Activated CD4-positive, alpha-beta T cell treated with anti-CD3 and anti-CD28 coated beads for 48 hours (primary cell): Measurements from ENCODE around the gene TBL1XR1.

Experiments used
- DNase-seq: peaks from one replicate; pipeline ENCODE4 v3.0.0-alpha.2; 2020

TBL1XR1 gene

GRCh38 chr3:177106184-177106583, 91.1 kb downstream of the TBL1XR1 start:
- no peak for DNase-seq

DNA sequence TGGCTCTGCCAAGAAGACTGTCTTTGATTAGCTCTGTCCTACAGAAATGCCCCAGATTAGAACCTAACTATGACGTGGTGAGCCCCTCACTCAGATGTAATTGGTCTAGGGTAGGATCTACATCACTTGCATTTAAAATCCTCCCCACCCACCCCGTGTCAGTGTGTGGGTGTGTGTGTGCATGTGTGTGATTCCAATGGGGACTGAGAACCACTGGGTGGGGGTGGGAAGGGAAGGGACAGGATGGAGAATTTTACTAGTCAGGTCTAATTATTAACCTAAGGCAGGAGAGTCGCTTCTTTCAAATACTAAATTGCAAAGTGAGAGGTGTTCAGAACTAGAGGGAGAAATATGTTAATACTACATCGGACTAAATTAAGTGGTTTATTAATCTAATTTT, 91.7 kb downstream of the TBL1XR1 start:
- no peak for DNase-seq

DNA sequence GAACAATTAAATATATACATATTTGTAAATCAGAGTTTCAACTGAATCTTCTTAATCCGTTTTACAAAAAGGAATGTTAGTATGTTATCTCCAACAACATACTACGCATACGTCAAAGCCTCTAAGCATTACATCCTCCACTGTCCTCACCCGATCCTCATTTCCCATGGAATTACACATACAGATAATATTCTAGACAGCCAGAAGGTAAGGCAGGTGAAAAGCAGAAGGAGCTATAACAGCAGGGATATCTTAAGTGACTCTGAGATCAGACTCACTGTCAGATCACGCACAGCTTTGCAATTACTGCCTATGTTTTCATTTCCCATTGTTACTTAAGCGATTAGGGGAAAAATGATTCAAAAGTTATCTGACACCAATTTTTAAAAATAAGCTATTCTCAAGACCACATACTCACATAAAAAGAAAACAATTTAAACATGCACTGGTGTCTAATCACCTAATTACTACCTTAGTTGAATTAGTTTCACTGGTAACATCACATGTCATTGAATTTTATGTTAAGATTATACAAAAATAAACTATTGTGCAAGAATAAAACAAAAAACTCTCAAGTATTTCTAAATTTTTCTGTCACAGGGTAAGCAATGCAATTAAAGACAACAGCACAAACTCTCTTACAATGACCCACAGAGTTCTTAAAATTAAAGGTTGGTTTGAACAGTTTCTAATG, 92.8 kb downstream of the TBL1XR1 start:
- no peak for DNase-seq

GRCh38 chr3:177102553-177102952, 94.7 kb downstream of the TBL1XR1 start:
- DNase-seq = no peak

GRCh38 chr3:177098551-177098950, 98.7 kb downstream of the TBL1XR1 start:
- DNase-seq = no peak

DNA sequence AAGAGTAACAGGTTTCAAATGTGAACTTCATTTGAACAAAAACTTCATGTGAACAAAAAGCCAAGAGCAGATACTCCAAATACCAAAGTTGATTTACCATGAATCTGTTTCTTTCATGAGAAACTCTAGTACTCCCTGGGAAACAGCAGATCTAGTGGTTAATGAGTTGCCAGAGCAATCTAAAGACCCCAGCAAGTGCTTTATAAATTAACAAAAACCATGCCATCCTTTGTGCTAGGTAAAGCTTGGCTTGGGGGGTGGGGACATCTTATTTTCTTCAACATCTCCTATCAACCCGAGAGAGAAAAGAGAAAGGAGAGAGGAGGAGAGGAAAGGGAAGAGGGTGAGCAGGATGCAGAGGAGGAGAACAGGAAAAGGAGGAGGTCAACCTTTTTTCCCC, 100.7 kb downstream of the TBL1XR1 start:
- no peak for DNase-seq

DNA sequence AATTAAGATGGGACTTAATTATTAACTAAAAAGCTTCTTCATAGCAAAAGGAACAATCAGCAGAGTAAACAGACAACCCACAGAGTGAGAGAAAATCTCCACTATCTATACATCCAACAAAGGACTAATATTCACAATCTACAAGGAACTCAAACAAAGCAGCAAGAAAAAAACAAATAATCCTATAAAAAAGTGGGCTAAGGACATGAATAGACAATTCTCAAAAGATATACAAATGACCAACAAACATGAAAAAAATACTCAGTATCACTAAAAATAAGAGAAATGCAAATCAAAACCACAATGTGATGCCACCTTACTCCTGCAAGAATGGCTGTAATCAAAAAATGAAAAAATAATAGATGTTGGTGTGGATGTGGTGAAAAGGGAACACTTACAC, 103.3 kb downstream of the TBL1XR1 start:
- DNase-seq = no peak

GRCh38 chr3:177089901-177090300, 107.4 kb downstream of the TBL1XR1 start:
- DNase-seq = no peak

- DNase-seq = no peak
These were observed 108.2 kb downstream of the TBL1XR1 start for GRCh38 chr3:177089110-177089509.

DNA sequence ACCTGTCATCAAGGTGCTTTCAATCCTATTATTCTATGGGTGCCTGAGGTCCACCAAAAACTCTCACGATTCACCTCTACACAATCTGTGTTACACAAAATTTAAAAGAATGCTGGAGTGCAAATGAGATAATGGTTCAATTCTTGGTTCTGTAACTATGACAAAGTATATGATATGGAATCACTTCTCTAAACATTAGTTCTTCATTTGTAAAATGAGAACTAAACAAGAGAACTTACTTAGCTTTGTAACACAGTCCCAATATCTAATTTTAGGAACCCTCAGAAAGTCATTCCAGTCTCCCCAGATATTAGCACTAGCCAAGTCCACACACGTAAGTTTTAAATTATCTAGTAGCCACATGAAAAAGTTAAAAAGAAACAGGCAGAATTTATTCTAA, 111.5 kb downstream of the TBL1XR1 start:
- no peak for DNase-seq

GRCh38 chr3:177084616-177085015, 112.7 kb downstream of the TBL1XR1 start:
- DNase-seq = no peak

DNA sequence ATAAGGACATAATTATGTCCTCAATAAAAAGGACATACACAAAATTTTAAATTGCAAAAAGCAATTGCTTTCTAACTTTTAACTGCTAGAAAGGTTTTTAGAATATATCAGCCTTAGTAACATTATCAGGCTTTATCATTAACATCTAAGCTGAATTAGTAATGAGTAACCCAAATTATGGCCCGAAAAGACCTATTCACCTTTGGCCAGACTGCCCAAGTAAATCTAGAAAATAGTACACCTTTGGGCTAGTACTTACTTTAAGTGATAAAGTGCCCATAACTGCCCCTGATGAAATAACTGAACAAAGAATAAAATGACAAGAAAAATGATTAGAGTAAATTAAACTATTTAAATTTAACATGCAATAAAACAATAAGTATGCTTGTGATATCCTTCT, 117.2 kb downstream of the TBL1XR1 start:
- no peak for DNase-seq

GRCh38 chr3:177079684-177080083, 117.6 kb downstream of the TBL1XR1 start:
- DNase-seq = no peak

DNA sequence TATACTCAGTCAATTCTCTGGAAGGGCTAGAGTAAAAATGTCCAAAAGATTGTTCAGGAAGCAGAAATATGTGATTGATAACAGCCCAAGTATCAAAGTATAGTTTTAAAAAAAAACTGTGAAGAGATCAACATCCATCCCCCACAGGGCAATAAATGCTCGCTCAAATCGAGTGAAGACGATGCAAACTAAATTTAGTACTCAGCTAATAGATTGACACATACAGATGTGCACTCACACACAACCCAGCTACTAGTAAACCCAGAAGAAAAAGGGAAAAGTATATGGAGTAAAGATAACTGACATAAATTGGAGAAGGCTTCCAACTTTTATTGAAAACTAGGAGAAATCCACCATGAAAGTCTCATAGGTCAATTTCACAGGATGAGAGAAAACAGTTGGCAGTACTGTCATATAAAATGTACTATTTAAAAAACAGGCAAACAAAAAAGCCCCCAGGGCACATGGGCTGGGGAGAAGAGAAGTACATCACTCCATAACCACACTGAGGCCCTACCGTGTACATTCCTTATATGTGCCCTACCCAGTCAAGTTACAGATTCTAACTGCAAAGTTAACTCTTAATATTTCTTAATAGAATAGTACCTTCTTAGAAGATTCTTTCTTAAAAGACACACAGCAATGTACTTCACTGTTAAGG, 125.7 kb downstream of the TBL1XR1 start:
- DNase-seq = no peak

DNA sequence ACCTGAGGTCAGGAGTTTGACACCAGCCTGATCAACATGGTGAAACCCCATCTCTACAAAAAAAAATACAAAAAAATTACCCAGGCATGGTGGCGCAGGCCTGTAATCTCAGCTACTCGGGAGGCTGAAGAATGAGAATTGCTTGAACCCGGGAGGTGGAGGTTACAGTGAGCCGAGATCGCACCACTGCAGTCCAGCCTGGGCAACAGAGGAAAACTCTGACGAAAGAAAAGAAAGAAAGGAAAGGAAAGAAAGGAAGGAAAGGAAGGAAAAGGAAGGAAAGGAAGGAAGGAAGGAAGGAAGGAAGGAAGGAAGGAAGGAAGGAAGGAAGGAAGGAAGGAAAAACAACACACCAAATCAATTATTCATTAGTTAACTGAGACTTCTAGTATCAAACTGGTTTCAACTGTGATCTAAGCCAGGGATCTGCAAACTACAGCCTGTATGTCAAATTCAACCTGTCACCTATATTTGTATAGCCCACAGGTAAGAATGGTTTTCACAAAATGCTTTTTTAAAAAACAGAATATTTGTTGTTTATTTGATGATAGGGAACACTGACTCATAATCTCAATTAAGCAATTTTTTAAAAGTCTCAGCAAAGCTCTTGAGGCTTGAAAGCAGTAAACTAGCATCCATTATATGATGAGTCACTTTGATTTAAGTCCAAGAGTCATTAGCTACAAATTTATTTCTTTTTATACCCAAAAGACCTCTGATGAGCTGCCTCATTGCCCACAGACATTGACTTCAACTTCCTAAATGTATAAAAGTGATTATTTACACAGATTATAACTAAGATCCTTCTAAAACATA, 127.6 kb downstream of the TBL1XR1 start:
- no peak for DNase-seq

DNA sequence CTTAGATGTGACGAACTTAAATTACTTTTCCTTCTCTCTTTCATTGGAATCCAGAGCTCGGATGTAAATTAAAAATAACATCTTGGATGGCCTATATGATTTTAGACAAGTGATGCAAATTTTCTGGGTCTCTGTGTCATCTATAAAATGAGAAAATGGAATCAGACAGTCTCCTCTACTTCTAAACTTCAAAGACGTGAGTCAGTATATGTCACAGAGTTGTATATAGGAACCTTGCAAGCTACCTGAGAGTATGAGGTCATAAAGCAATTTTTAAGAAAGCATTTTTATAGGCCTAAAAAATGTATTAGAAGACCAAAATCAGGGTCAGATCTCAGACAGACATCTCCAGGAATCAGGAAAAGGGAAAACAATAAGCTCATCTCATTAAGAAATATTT, 128.3 kb downstream of the TBL1XR1 start:
- DNase-seq = no peak

- DNase-seq = no peak
These were observed 131.2 kb downstream of the TBL1XR1 start for GRCh38 chr3:177066068-177066467.

DNA sequence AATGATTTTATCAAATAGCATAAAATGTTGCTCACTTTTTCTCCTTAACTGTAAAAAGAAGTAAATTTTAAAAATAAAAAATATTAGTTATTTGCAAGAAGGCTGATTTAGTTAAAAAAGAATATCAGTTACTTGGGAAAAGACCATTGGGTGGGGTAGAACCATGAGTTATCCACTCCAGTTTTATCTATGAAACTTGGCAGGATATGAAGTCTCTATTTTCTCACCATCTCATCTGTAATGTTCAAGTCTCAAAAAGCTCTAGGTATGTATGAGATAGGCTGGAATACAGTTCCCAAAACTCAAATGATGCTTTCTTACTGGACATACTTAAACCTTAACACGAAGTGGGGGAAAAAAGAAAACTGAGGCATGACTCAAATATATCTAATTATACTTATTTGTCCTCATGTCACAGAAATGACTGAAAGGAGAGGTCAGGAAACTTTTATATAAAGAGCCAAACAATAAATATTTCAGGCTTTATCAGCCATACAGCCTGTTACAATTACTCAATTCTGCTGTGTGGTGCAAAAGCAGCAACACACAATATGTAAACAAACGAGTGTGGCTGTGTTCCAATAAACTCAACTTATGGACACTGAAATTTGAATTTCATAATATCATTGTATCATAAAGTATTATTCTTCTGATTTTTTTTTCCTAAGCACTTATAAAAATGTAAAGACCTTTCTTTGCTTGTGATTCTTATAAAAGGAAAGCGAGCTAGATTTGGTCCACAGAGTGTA, 131.8 kb downstream of the TBL1XR1 start:
- no peak for DNase-seq

DNA sequence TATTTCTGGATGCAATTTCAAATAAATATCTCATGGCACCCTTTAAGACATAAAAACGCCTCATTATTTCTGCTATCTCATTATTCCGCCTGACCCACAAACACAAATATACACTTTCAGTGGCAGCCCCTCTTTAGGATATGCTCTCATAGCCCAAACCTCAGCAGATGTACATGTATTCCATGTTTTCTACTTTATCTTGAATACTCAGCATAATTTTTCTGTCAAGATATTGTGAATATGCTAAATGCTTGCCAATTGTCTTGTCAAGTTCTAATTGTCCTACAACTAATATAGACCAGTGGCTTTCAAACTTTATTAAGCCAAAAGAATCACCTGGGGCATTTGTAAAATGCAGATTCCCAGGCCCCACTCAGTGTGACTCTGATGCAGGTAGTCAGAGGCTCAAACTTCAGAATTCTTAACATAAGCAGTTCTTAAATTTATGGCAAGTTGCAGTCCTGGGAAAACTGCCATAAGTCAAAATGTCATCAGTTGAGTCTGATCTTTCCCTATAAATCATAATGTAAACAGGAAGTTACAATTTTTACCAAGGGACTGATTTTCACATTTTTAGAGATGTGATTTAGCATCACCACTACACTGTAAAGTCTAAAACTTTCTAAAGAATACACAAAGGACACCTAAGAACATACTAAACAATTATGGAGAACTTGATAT, 135.1 kb downstream of the TBL1XR1 start:
- DNase-seq = no peak

- DNase-seq = no peak
These were observed 135.9 kb downstream of the TBL1XR1 start for GRCh38 chr3:177061369-177061768.

DNA sequence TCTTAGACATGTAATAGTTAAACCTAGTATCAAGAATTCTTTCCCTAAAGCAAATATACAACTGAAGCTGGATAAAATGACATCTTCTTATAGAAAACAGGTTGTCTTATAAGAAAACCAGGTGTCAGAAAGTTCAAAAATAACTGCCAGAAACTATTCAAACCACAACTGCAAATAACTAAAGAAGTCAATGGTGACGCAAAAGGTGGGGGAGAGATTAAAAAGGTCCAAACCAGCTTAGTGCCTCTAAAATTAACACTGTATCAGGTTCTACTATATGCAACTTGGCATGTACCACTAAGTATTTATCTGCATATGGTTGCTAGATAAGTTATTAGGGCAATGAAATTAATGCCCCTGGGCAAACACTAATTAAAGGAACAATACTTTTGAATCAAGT, 136.8 kb downstream of the TBL1XR1 start:
- no peak for DNase-seq

DNA sequence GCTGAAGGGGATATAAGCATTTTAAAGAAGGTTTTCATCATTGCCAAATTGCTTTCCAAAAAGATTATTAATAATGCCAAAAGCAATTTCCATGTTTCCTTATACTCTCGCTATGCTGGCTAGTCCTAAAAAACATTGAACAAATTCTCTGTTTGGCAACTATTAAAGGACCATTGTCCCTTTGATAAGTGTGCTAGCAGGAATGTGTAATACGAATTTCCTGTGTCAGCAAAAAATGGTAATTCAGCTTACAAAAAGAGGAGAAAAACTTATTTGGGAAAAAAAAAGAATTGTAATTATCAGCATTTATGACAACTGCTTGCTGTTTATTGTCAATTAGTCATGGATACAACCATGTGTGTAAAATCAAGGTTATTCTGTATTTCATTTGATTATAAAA, 138.6 kb downstream of the TBL1XR1 start:
- DNase-seq = no peak

- DNase-seq = peak; percentile 71
These were observed 139.5 kb downstream of the TBL1XR1 start for GRCh38 chr3:177057768-177058167.
